IMR-90 (cell line): ENCODE results near the gene TUB.

ENCODE experiments used
- BHLHE40 ChIP-seq: fragments of 150-350 bp; IDR thresholded peaks from 2 replicates; pipeline ENCODE4 v1.6.1; 2016; ENCODE audit warnings: mild to moderate bottlenecking, low read depth, low read length
- CTCF ChIP-seq: conservative IDR thresholded peaks from 2 replicates; pipeline ENCODE4 v1.5.1; 2012; ENCODE audit warnings: mild to moderate bottlenecking, low read depth, low read length, improper control_type of control experiment
- POLR2A ChIP-seq: IDR thresholded peaks from 2 replicates; pipeline ENCODE4 v1.6.1; 2012; ENCODE audit warnings: mild to moderate bottlenecking, low read depth, low read length
- RCOR1 ChIP-seq: IDR thresholded peaks from 2 replicates; pipeline ENCODE4 v1.6.1; 2012; ENCODE audit warnings: mild to moderate bottlenecking, low read length, improper control_type of control experiment; ENCODE audit not compliant: insufficient replicate concordance

DNA sequence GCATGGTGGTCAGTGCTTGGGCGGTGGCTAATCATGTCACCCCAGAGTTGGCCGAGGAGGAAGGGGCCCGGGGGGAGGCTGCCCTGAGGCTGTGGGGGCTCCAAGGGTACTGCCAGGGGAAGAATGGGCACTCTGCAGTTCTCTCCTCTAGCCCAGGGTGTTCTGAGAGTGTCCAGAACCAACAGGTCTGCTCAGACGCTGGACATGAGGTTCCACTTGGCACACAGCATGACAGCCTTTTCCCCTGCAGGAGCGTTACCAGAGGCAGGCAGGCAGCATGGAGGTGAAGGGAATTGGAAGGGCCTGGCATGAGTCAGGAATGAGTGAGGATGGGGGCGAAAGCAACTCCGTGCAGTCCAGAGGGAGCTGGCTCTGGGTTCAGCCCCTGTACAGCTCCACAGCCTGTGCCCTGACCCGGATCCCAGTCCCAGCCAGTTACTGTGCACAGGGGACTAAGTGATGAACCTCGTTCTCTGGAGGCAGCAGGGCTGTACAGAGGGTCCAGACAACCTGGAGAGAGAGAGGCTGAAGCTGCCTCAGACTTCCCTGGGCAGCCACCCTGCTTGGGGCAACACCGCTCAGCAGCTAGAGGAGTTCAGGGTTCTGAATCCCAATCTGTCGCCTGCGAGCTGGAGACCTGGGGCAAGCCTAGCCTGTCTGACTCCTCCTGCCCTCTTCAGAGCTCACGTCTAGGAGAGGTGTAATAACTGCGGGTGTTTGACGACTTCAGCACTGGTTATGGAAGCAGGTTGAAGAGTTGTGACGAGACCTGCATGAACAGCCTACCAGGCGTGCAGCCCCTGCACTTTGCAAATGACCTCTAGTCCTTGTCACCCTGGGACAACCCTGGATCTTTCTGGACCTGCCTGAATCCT, 14.7 kb upstream of the TUB start:
- no peak for TF ChIP-seq BHLHE40
- TF ChIP-seq RCOR1: no peak
- no peak for TF ChIP-seq CTCF
- no peak for TF ChIP-seq POLR2A
